H1 (cell line): ENCODE results near the gene HTR3C. TPM values are rescaled to one million over a fixed set of nuclear protein-coding genes. Genes with fewer than 3 reads are reported as not detected.

Experiments used
- CTCF ChIA-PET: fragments of 300-600 bp; sonication (Branson Sonifier 250); formaldehyde crosslinking; loops from one replicate; lab custom pipeline; 2021; ENCODE audit not compliant: partially characterized antibody; lab: Charles Lee
- POLR2A ChIA-PET: fragments of 300-600 bp; sonication (Branson Sonifier 250); formaldehyde crosslinking; loops from one replicate; lab custom pipeline; 2021; ENCODE audit warnings: inconsistent platforms; ENCODE audit not compliant: partially characterized antibody; lab: Charles Lee
- DNase-seq, 2 experiments: peaks; one replicate each; pipeline versions ENCODE4 v3.0.0 to v3.0.0-alpha.2; 2010 to 2022; ENCODE audit warnings: low spot score in 2 of 2, low read depth in 1 of 2, mixed read lengths in 1 of 2
- FAIRE-seq: peaks from 2 replicates; lab custom pipeline; 2011; peaks lifted over from hg19 to GRCh38; lab: Jason Lieb, UNC
- H2AFZ ChIP-seq: 2 replicates; pipeline ENCODE4 v1.8.1; 2012; ENCODE audit warnings: low read length, inconsistent platforms
- H2AK5ac ChIP-seq: 2 replicates; pipeline ENCODE4 v1.6.1; 2013; ENCODE audit warnings: low read depth, low read length
- H2BK120ac ChIP-seq: replicated peaks from 2 replicates; pipeline ENCODE3; 2013; ENCODE audit warnings: low read depth, low read length, inconsistent platforms
- H2BK12ac ChIP-seq: 2 replicates; pipeline ENCODE4 v1.6.1; 2013; ENCODE audit warnings: low read depth, low read length
- H2BK15ac ChIP-seq: 2 replicates; pipeline ENCODE4 v1.6.1; 2013; ENCODE audit warnings: low read length
- H2BK20ac ChIP-seq: 2 replicates; pipeline ENCODE4 v1.6.1; 2013; ENCODE audit warnings: low read length
- H2BK5ac ChIP-seq: 2 replicates; pipeline ENCODE4 v1.6.1; 2013; ENCODE audit warnings: low read depth, low read length
- H3K14ac ChIP-seq: 2 replicates; pipeline ENCODE4 v1.6.1; 2013; ENCODE audit warnings: inconsistent platforms; ENCODE audit not compliant: insufficient read length
- H3K18ac ChIP-seq: 2 replicates; pipeline ENCODE4 v1.6.1; 2013; ENCODE audit warnings: low read length; ENCODE audit errors: extremely low read depth
- H3K23ac ChIP-seq: 2 replicates; pipeline ENCODE4 v1.6.1; 2013; ENCODE audit warnings: inconsistent platforms; ENCODE audit not compliant: insufficient read length
- H3K23me2 ChIP-seq: 2 replicates; pipeline ENCODE4 v1.6.1; 2013; ENCODE audit warnings: low read depth, low read length
- H3K27ac ChIP-seq: 2 replicates; pipeline ENCODE4 v1.6.1; 2011; ENCODE audit warnings: low read depth, low read length, inconsistent platforms
- H3K27me3 ChIP-seq, 4 experiments: replicated peaks in 1 of 4; 1 replicate in 1 of 4; 2 replicates in 3 of 4; pipeline versions ENCODE4 v1.6.1 to v1.8.1; 2011 to 2013; ENCODE audit warnings: low read length in 3 of 4, mild to moderate bottlenecking in 3 of 4, inconsistent platforms in 2 of 4, mixed read lengths in 2 of 4, moderate library complexity in 1 of 4; ENCODE audit not compliant: control insufficient read depth in 3 of 4, insufficient read depth in 3 of 4; ENCODE audit errors: extremely low read depth in 1 of 4
- H3K36me3 ChIP-seq, 4 experiments: 2 replicates each; pipeline versions ENCODE4 v1.6.1 to v1.8.1; 2011 to 2013; ENCODE audit warnings: mild to moderate bottlenecking in 4 of 4, low read length in 3 of 4, moderate library complexity in 2 of 4, control low read depth in 1 of 4, inconsistent platforms in 1 of 4; ENCODE audit not compliant: insufficient read depth in 4 of 4, control insufficient read depth in 2 of 4
- H3K4ac ChIP-seq: replicated peaks from 2 replicates; pipeline ENCODE3; 2013; ENCODE audit warnings: low read length, low read depth, mixed read lengths, inconsistent platforms; ENCODE audit not compliant: insufficient read length
- H3K4me1 ChIP-seq, 4 experiments: replicated peaks in 1 of 4; 1 replicate in 1 of 4; 2 replicates in 3 of 4; pipeline versions ENCODE4 v1.6.1 to v1.8.1; 2011 to 2013; ENCODE audit warnings: low read length in 3 of 4, inconsistent platforms in 2 of 4, mixed read lengths in 1 of 4; ENCODE audit not compliant: insufficient read depth in 4 of 4, control insufficient read depth in 3 of 4
- H3K4me2 ChIP-seq, 2 experiments: 2 replicates each; pipeline versions ENCODE4 v1.6.1 to v1.8.1; 2011 to 2013; ENCODE audit warnings: low read depth in 2 of 2, low read length in 2 of 2, control low read depth in 1 of 2, inconsistent platforms in 1 of 2, mild to moderate bottlenecking in 1 of 2; ENCODE audit not compliant: insufficient read depth in 1 of 2
- H3K4me3 ChIP-seq, 4 experiments: fragments of 200-600, 300-600 bp in 1 of 4; sonication (generic), shearing (Covaris generic), sonication (Bioruptor Twin) in 1 of 4; 2 replicates each; pipeline versions ENCODE4 v1.5.1 to v1.8.1; 2011 to 2016; ENCODE audit warnings: low read length in 4 of 4, low read depth in 3 of 4, control low read depth in 2 of 4, inconsistent platforms in 2 of 4, mild to moderate bottlenecking in 2 of 4, mixed read lengths in 1 of 4, moderate library complexity in 1 of 4; ENCODE audit not compliant: insufficient read depth in 2 of 4; ENCODE audit errors: extremely low read depth in 1 of 4
- H3K56ac ChIP-seq: replicated peaks from 2 replicates; pipeline ENCODE3; 2013; ENCODE audit warnings: low read depth, mild to moderate bottlenecking, mixed read lengths, low read length, inconsistent platforms; ENCODE audit not compliant: insufficient read length
- H3K79me1 ChIP-seq: 2 replicates; pipeline ENCODE4 v1.6.1; 2013; ENCODE audit warnings: low read depth, low read length, control low read depth
- H3K79me2 ChIP-seq, 2 experiments: 2 replicates each; pipeline versions ENCODE4 v1.6.1 to v1.8.1; 2012 to 2013; ENCODE audit warnings: low read length in 2 of 2, mild to moderate bottlenecking in 2 of 2, inconsistent platforms in 1 of 2; ENCODE audit not compliant: insufficient read depth in 2 of 2, control insufficient read depth in 1 of 2
- H3K9ac ChIP-seq, 4 experiments: replicated peaks in 1 of 4; 1 replicate in 1 of 4; 2 replicates in 3 of 4; pipeline versions ENCODE4 v1.6.1 to v1.8.1; 2011 to 2013; ENCODE audit warnings: low read depth in 3 of 4, low read length in 3 of 4, control low read depth in 2 of 4, mild to moderate bottlenecking in 2 of 4, moderate library complexity in 2 of 4, inconsistent platforms in 1 of 4; ENCODE audit errors: extremely low read depth in 1 of 4
- H3K9me3 ChIP-seq, 2 experiments: 2 replicates each; pipeline versions ENCODE4 v1.6.1 to v1.8.1; 2012 to 2013; ENCODE audit warnings: mild to moderate bottlenecking in 2 of 2, moderate library complexity in 2 of 2, control low read depth in 1 of 2, inconsistent platforms in 1 of 2, low read depth in 1 of 2, low read length in 1 of 2, mixed read lengths in 1 of 2; ENCODE audit not compliant: insufficient read depth in 2 of 2
- H4K20me1 ChIP-seq, 2 experiments: replicated peaks in 1 of 2; 2 replicates each; pipeline versions ENCODE3 to v1.8.1; 2011 to 2013; ENCODE audit warnings: inconsistent platforms in 2 of 2, low read length in 2 of 2, mild to moderate bottlenecking in 1 of 2; ENCODE audit not compliant: insufficient read depth in 2 of 2, control insufficient read depth in 1 of 2
- H4K5ac ChIP-seq: 2 replicates; pipeline ENCODE4 v1.6.1; 2013; ENCODE audit warnings: low read length, low read depth, mixed read lengths, inconsistent platforms; ENCODE audit not compliant: insufficient read length
- H4K8ac ChIP-seq: 2 replicates; pipeline ENCODE4 v1.8.0; 2013; ENCODE audit warnings: mild to moderate bottlenecking, moderate library complexity, low read length, inconsistent platforms; ENCODE audit not compliant: insufficient read depth; ENCODE audit errors: extremely low read depth
- H4K91ac ChIP-seq: replicated peaks from 2 replicates; pipeline ENCODE3; 2013; ENCODE audit warnings: low read length, mixed read lengths, inconsistent platforms; ENCODE audit not compliant: insufficient read length
- CHD2 ChIP-seq: IDR thresholded peaks from 2 replicates; pipeline ENCODE4 v1.6.1; 2012; ENCODE audit warnings: low read length, improper control_type of control experiment
- CTBP2 ChIP-seq: IDR thresholded peaks from 2 replicates; pipeline ENCODE4 v1.7.0; 2011; ENCODE audit warnings: borderline replicate concordance, mild to moderate bottlenecking, moderate library complexity, mixed read lengths, low read length; ENCODE audit not compliant: insufficient read depth, insufficient read length
- CTCF ChIP-seq, 3 experiments: IDR thresholded peaks; 1 replicate in 2 of 3; 2 replicates in 1 of 3; pipeline versions ENCODE4 v1.5.1 to v1.6.1; 2011; ENCODE audit warnings: low read length in 3 of 3, mild to moderate bottlenecking in 3 of 3, inconsistent platforms in 2 of 3, low read depth in 1 of 3, moderate library complexity in 1 of 3; ENCODE audit not compliant: insufficient read depth in 1 of 3; ENCODE audit errors: control extremely low read depth in 1 of 3
- EGR1 ChIP-seq: IDR thresholded peaks from 2 replicates; pipeline ENCODE4 v1.6.1; 2011; ENCODE audit warnings: low read depth, low read length, borderline replicate concordance
- JUND ChIP-seq: IDR thresholded peaks from 2 replicates; pipeline ENCODE4 v1.6.1; 2011; ENCODE audit warnings: mild to moderate bottlenecking, improper control_type of control experiment, low read length
- KDM1A ChIP-seq: fragments of 200-600, 300-600 bp; sonication (generic); IDR thresholded peaks from 2 replicates; pipeline ENCODE4 v1.7.1; 2016; ENCODE audit warnings: mild to moderate bottlenecking, low read length, borderline replicate concordance
- MAX ChIP-seq: IDR thresholded peaks from 2 replicates; pipeline ENCODE4 v1.6.1; 2012; ENCODE audit warnings: inconsistent platforms
- POU5F1 ChIP-seq: IDR thresholded peaks from 2 replicates; pipeline ENCODE4 v1.6.1; 2011; ENCODE audit warnings: low read depth, mild to moderate bottlenecking, low read length, moderate library complexity
- RNF2 ChIP-seq: fragments of 200-900, 300-1000 bp; sonication (generic); IDR thresholded peaks from 2 replicates; pipeline ENCODE4 v1.7.1; 2016; ENCODE audit warnings: borderline replicate concordance, low read depth, mild to moderate bottlenecking, antibody characterized with exemption, low read length; ENCODE audit not compliant: poor library complexity, severe bottlenecking; ENCODE audit errors: missing control alignments
- SRF ChIP-seq: IDR thresholded peaks from 2 replicates; pipeline ENCODE4 v1.6.1; 2011; ENCODE audit warnings: mild to moderate bottlenecking, low read depth, low read length, moderate library complexity
- TAF7 ChIP-seq: optimal IDR thresholded peaks from 2 replicates; pipeline ENCODE3; 2011; ENCODE audit warnings: low read depth, mild to moderate bottlenecking, inconsistent platforms, low read length, moderate library complexity, borderline replicate concordance
- WGBS, 2 experiments: shearing (Covaris generic) in 1 of 2; methylation state at CpG; one replicate each; pipeline versions ENCODE4 v1.1.6 to v1.1.7; 2013 to 2015; ENCODE audit warnings: low lambda C conversion rate in 2 of 2, mixed read lengths in 2 of 2, inconsistent platforms in 1 of 2, low coverage in 1 of 2, missing lambda C conversion rate in 1 of 2; ENCODE audit not compliant: insufficient replicate concordance in 2 of 2, insufficient coverage in 1 of 2, insufficient read length in 1 of 2; ENCODE audit errors: extremely low coverage in 1 of 2, missing lambda C conversion rate in 1 of 2; 5-methylcytosine and 5-hydroxymethylcytosine counted together
- polyA plus RNA-seq, 7 experiments: library from polyadenylated mRNA; depleted of rRNA in 3 of 7; stranded (reverse) in 5 of 7; unstranded in 2 of 7; fragments of >200 nt in 5 of 7; fragments of 200-250 nt in 2 of 7; gene quantifications; 1 replicate in 5 of 7; 2 replicates in 1 of 7; 4 replicates in 1 of 7; pipeline versions ENCODE4 v1.2.1 to v1.2.3, GENCODE V29; 2011 to 2013; ENCODE audit warnings: missing spikeins in 2 of 7, mixed read lengths in 2 of 7
- total RNA-seq: library from RNA; stranded (reverse); fragmentation: NEBNext Ultra II Directional; extraction: Animal tissue kit (Norgen Biotek cat#: 25700); gene quantifications from 2 replicates; pipeline ENCODE4 v1.2.1, GENCODE V29; 2021

HTR3C gene
- total and polyA plus RNA-seq, 2 of the 8 experiments (the other 6 are each of a cell fraction or from before 2014, with no cell fraction given) = 0.03 TPM; not detected in 1

GRCh38 chr3:184045995-184046394 lies 6.9 kb upstream of the HTR3C start:
- no peak for FAIRE-seq
- Histone ChIP-seq H3K4me3 (no peak overlapping the region), H3K27me3 (no peaks in the 10 kb centered on the region), H2BK5ac (no peak overlapping the region), H3K23ac (no peak overlapping the region), H2AFZ (peak overlapping the region; percentile 51; the same call in 1 of the 2 replicates), H2BK12ac (no peak overlapping the region), H3K4me2 (no peak overlapping the region), H3K79me2 (no peaks in the 10 kb centered on the region), H2BK15ac (no peak overlapping the region), H3K18ac (no peak overlapping the region), H3K9ac (no peak overlapping the region), H4K91ac (no peak overlapping the region), H4K20me1 (no peaks in the 10 kb centered on the region), H2AK5ac (no peak overlapping the region), H3K79me1 (no peaks in the 10 kb centered on the region), H3K23me2 (no peaks in the 10 kb centered on the region), H2BK20ac (no peak overlapping the region), H3K9me3 (no peaks in the 10 kb centered on the region), H3K36me3 (no peaks in the 10 kb centered on the region), H3K27ac (no peak overlapping the region), H2BK120ac (no peak overlapping the region), H3K56ac (no peak overlapping the region), H3K4me1 (no peaks in the 10 kb centered on the region), H3K4ac (no peak overlapping the region), H4K5ac (no peak overlapping the region), H4K8ac (no peak overlapping the region), H3K14ac (no peak overlapping the region)
- 97% methylated on average over 5 of the region's 5 CpGs; no CpG with 5 or more reads in 1 of the 2 experiments for WGBS, 2 experiments
- DNase-seq = no peak
- CTCF ChIA-PET = interaction anchor here (0.6 to 0.7 kb wide), 2 partner anchors 21 to 66 kb away, joined by 3 read pairs; no protein-coding TSS in a partner anchor
- POLR2A ChIA-PET = no interaction called here
- TF ChIP-seq MAX (no peak), EGR1 (no peak), KDM1A (no peak), SRF (no peak), POU5F1 (no peak), RNF2 (no peak), TAF7 (no peak), CTBP2 (no peak), CTCF (IDR thresholded peaks at IDR 0.05; ENCODE audit: control extremely low read depth in 1 of 3, insufficient read depth in 1 of 3, low read depth in 1 of 3, low read length in 3 of 3) (no peak), CHD2 (no peak), JUND (no peak)
